GM18519 (cell line): ENCODE data around the gene TTC39B.

ENCODE experiments used
- ATAC-seq: cut with Tn5 transposase; IDR thresholded peaks from one replicate; pipeline ENCODE4 v1.9.1; 2021; ENCODE audit warnings: mild to moderate bottlenecking, moderate library complexity; ENCODE audit not compliant: unreplicated experiment, low FRiP score

TTC39B gene

DNA sequence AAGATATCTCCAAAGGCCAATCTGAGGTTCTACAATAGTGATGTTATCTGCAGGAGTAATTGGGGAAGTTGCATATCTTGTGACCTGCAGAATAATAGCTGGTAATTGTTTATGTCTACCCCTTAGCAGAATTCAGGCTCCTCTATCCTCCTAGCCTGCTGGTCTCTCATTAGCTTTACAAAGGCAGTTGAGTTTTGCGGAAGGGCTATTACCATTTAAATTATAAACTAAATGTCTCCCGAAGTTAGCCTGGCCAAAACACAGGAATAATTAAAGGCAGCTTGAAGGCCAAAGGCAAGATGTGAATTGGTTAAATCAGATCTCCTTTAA, 168.7 kb downstream of the TTC39B start:
- ATAC-seq = no peak

DNA sequence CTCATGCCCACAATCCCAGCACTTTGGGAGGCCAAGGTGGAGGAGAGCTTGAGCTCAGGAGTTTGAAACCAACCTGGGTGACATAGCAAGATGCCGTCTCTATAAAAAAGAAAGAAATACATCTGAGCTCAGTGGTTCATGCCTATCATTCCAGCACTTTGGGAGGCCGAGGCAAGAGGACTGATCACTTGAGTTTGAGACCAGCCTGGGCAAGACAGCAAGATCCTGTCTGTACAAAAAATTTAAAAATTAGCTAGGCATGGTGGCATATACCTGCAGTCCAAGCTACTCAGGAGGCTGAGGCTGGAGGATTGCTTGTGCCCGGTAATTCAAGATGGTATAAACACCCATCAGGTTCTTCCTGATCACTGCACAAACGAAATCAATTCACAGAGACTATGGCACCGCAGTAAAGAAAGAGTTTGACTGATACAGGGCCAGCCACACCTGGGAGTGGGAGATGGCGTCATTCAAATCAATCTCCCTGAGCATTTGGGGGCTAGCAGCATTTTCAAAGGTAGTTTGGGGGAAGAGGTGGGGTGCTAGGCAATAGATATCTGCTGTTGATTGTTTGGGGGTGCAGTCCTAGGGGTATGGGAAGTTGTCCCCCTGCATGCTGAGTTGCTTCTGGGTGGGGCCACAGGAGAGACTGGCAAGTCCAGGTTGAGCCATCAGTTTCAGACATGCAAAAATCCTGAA, 169.2 kb downstream of the TTC39B start:
- no peak for ATAC-seq

DNA sequence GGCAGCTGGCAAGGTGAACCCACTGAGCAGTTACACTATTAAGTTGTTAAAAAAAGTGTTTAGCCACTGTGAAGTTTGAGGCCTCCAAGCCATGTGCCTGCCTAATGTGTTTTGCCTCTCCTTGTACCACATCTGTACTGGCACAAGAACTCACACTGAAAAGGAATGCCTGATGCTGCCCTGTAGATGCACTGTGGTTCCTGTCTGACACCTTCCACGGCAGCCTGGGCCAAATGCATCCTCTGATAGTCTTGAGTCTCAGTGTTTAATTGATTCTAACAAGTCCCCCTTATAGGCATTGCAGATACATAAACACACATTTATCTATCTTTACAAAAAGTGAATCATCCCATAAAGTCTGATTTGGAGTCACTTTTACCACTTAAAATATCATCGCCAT, 169.9 kb downstream of the TTC39B start:
- ATAC-seq = no peak

DNA sequence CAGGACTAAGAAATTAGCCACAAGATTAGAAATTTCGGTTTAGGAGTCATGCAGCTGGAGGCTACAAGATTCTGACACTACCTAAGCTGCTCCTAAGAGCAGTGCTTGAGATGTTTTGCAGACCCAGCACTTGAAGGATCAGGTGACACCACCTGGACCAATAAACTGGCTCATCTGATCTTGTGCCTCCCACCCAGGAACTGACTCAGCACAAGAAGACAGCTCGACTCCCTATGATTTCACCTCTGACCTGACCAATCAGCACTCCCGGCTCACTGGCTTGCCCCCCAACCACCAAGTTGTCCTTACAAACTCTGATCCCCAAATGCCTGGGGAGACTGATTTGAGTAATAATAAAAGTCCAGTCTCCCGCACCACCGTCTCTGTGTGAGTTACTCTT, 170.4 kb downstream of the TTC39B start:
- no peak for ATAC-seq

DNA sequence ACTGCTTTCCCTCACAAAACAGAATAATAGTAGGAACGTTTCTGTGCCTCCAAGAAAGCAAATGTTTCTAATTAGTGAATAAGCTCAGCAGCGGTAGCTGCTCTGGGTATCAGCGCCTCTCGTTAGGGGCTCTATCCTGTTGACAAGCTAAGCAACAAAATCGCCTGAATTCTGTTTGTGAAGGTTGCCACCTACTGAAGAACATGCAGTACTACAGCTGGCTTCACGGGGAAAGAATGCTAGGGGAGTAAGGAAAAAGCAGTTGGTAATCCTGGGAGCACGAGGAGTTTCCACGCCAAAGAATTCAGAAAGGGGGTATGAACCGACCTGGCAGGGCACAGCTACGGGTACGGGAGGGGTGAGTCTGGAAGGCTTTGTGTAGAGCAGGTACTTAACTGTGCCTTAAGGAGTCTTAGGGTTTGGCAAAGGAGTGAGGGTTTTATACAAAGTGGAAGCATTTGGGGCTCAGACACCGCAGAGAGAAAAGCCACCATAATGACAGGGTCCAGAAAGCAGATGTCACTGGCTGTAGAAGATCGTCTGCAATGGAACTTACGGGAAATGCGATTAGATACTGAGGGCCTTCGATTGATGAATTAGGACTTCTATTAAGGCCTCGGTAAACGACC, 171.7 kb downstream of the TTC39B start:
- ATAC-seq = peak; percentile 81

DNA sequence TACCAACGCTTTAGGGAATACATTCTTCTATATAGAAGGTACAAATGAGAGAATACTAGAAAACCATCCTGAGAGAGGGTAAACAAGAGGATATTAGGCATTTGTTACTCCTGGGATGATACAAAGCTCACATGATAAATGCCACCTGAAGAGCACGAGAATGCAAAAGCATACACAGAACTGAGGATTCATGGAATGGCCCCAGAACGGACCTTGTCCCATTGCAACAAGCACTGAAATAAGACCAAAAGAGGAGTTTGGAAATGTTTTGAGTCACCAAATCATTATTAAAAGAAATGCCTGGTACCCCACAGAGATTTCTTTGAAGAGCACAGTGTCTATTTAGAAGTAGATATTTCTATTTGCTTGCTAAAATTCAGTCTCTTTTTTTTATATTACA, 173.5 kb downstream of the TTC39B start:
- ATAC-seq = no peak

DNA sequence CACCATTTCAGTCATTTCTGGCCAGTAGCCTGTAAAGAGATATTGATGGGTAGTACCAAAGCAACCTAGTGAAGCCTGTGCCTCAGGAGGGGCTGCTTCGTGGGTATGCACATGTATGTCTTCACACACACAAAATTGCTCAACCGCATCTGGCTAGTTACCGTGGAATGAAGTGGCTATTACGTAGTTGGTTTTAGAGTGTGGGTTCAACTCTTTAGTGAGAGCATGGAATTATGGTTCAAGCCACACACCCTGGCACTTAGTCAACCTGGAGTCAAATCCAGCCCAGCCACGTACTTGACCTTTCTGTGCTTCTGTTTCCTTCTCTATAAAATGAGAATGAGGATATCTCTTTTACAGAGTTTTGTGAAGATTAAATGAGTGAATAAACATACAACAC, 174.9 kb downstream of the TTC39B start:
- ATAC-seq = no peak

DNA sequence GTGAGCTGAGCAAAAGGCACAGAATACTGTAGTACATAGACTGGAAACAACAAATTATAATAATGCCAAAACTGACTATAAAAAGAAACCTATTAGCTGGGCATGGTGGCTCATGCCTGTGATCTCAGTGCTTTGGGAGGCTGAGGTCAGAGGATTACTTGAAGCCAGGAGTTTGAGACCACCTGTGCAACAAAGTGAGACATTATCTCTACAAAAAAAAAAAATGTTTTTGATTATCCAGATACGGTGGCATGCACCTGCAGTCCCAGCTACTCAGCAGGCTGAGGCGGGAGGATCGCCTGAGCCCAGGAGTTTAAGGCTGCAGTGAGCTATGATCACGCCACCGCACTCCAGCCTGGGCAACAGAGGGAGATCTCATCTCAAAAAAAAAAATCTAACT, 175.9 kb downstream of the TTC39B start:
- ATAC-seq = no peak

DNA sequence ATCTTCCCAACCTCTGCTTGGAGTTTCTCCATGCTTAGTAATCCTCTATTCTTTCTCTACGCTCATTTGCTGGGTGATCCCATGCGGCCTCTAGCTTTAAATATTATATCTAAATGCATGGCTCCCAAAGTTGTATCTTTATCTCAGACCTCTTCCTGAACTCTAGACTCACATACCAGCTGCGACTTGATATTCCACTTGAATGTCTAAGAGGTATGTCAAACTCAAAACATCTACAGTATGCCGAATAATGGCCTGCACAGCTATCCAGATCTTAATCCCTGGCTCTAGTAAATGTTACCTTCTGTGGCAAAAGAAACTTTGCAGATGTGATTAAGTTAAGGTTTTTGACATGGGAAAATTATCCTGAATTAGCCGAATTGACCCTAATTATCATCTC, 179.2 kb downstream of the TTC39B start:
- ATAC-seq = no peak

DNA sequence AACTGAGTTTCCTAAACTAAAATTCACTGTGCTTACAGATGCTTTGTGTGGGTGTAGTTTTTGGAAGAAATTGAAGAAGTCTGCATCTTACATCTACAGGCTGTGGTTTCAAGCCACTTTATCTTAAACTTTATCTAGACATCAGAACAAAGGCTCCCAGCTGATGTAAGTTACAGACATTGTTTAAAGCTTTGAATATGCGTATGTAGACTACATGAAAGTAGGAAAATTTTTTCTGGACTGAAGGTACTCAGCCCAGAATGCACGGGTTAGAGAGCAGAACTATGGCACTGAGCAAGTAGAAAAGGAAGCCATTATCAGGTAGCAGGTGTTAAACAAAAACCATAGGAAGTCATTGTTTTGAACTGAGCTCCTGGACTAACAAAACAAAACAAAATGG, 185.4 kb downstream of the TTC39B start:
- ATAC-seq = no peak

DNA sequence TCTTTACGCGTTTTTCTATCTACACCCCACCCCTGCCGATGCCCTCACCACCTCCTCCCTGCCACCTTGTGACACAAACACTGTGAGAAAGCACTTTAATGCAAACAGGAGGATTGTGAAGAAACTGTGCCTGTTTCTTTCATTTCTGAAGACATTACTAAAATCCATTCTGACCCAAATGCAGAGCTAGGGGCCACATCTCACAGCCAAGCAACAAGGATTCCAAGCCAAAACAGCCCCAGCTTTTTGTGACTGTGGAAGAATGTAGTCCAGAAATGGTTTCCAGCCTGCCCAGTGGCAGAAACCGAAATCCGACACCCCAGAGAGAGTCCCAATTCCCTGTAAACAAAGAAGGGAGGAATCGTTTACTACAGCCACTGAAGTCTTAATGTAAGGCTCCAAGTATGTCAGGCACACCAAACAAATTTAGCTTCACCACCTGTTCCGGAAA, 190.9 kb downstream of the TTC39B start:
- ATAC-seq = no peak

DNA sequence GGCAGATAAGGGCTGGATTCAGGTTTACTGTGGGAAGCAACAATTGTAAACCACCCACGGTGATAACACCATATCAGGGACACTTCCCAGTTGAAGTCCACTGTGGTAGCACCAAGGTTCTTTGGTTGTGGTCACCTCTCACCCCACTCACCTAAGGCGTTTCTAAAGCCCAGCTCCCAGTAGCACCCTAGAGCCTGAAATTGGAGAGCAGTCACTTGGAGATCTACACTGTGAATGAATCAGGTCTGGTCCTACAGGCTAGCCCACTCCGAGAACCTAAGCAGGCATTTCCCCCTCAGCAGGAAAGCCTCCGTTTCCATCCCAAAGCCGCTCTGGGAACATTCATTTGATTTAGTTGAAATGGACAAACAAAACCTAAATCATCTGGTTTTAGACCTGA, 191.3 kb downstream of the TTC39B start:
- no peak for ATAC-seq

DNA sequence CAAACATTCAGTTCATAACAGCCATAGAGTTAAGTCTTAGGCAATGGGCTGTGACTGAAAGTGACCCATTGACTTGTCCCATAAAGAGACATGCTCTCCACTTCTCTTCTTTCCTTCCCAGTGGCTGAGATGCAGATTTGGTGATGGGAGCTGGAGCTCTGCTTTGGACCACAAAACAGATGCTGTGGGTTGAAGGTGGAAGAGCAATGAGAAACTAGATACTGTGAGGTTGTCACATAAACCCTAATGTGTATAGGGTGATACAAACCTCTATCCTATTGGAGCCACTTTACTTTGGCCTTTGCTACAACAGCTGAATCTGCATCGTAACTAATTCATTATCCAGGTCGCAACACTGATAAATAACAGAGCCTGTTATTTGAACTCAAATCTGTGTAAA, 192.0 kb downstream of the TTC39B start:
- no peak for ATAC-seq
